ENCODE data around the gene EXTL1.
A peak's percentile ranks its signal among the peaks of the same experiment; 100 is the strongest.

The EXTL1 gene

GRCh38 chr1:25991937-25992688 is 29.5 kb upstream of the EXTL1 start:
- no peak for TF ChIP-seq CTCF (conservative IDR thresholded peaks at IDR 0.05; ENCODE audit: low read length)
- DNase-seq (ENCODE audit: low read depth): peak; percentile 53
- H3K4me3 ChIP-seq (ENCODE audit: low read length): no peak overlapping the region

- DNase-seq (ENCODE audit: low read depth): no peak
These were observed 28.8 kb upstream of the EXTL1 start for GRCh38 chr1:25992689-25993171.

GRCh38 chr1:25993197-25993951 is 28.2 kb upstream of the EXTL1 start:
- no peak overlapping the region for H3K4me3 ChIP-seq (ENCODE audit: low read length)
- DNase-seq (ENCODE audit: low read depth): no peak
- TF ChIP-seq CTCF (conservative IDR thresholded peaks at IDR 0.05; ENCODE audit: low read length): no peak

More at GRCh38 chr1:25992689-25993171, 28.8 kb upstream of the EXTL1 start:
- no peak for TF ChIP-seq CTCF (conservative IDR thresholded peaks at IDR 0.05; ENCODE audit: low read length)
- no peak overlapping the region for H3K4me3 ChIP-seq (ENCODE audit: low read length)

- no peak for DNase-seq (ENCODE audit: low read depth)
- no peak for TF ChIP-seq CTCF (conservative IDR thresholded peaks at IDR 0.05; ENCODE audit: low read length)
- H3K4me3 ChIP-seq (ENCODE audit: low read length): no peak overlapping the region
These were observed 27.0 kb upstream of the EXTL1 start for GRCh38 chr1:25994402-25995150.

- peak overlapping the region; percentile 75 for H3K4me3 ChIP-seq (ENCODE audit: low read length)
- peak; percentile 68 for DNase-seq (ENCODE audit: low read depth)
- no peak for TF ChIP-seq CTCF (conservative IDR thresholded peaks at IDR 0.05; ENCODE audit: low read length)
These were observed 24.4 kb upstream of the EXTL1 start for GRCh38 chr1:25996966-25997827.

All from AG10803 (cell line).